KOPT-K1 (cell line): ENCODE measurements around the gene STAT5A.
"Not testable (repeated sequence)": the region's sequence is repeated elsewhere in the genome, so short reads cannot be mapped to it uniquely, and the experiment has no call there.

Experiments used
- H3K27ac ChIP-seq: fragments of 200-600 bp; sonication (generic); 2 replicates; pipeline ENCODE4 v1.5.1; 2016; ENCODE audit warnings: antibody characterized with exemption, mild to moderate bottlenecking, low read depth, low read length; ENCODE audit not compliant: poor library complexity, severe bottlenecking
- H3K36me3 ChIP-seq: fragments of 200-600 bp; sonication (generic); 2 replicates; pipeline ENCODE4 v1.5.1; 2017; ENCODE audit warnings: antibody characterized with exemption, mild to moderate bottlenecking, low read length, moderate library complexity; ENCODE audit not compliant: insufficient read depth
- H3K9me3 ChIP-seq: fragments of 200-600 bp; sonication (generic); 2 replicates; pipeline ENCODE4 v1.5.1; 2017; ENCODE audit warnings: antibody characterized with exemption, low read length, mild to moderate bottlenecking; ENCODE audit not compliant: insufficient read depth, poor library complexity, severe bottlenecking

Gene STAT5A

DNA sequence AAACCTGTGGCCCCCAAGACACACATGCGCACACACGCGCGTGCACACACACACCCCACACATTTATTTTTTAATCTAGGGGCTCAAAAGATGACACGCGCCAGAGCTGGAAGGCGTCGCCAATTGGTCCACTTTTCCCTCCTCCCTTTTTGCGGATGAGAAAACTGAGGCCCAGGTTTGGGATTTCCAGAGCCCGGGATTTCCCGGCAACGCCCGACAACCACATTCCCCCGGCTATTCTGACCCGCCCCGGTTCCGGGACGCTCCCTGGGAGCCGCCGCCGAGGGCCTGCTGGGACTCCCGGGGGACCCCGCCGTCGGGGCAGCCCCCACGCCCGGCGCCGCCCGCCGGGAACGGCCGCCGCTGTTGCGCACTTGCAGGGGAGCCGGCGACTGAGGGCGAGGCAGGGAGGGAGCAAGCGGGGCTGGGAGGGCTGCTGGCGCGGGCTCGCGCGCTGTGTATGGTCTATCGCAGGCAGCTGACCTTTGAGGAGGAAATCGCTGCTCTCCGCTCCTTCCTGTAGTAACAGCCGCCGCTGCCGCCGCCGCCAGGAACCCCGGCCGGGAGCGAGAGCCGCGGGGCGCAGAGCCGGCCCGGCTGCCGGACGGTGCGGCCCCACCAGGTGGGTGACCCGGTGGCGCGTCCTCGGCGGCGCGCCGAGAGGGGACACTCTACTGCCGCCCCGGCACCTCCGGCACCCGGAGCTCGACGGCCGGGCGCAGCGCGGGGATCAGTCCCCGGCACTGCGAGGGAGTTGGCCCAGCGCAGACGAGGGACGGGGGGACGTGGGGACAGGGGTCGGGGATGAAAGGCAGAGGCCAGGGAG lies at the start of gene STAT5A:
STAT5A (plus strand) TSS at position 522 of the 826 bp plus-strand sequence. CDS start 914 bp downstream, outside the sequence.
- Histone ChIP-seq H3K9me3 (no peaks in the 10 kb centered on the region), H3K27ac (peak within 1 kb of the TSS; percentile 96), H3K36me3 (peaks cover 45% of the 10 kb centered on the region)

DNA sequence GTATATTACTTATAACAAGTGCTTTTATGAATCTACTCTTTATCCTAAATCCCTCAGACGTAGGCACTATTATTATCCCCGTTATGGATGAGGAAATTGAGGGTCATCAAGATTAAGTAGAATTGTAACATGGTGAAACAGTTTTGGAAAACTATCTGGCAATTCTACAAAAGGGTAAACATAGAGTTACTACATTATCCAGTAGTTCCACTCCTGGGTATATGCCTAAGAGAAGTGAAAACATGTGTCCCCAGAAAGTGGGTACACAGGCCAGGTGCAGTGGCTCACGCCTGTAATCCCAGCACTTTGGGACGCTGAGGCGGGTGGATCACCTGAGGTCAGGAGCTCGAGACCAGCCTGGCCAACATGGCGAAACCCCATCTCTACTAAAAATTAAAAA lies 48.7 kb upstream of the STAT5A start:
- H3K36me3 ChIP-seq, H3K27ac ChIP-seq, H3K9me3 ChIP-seq: not testable (repeated sequence)

DNA sequence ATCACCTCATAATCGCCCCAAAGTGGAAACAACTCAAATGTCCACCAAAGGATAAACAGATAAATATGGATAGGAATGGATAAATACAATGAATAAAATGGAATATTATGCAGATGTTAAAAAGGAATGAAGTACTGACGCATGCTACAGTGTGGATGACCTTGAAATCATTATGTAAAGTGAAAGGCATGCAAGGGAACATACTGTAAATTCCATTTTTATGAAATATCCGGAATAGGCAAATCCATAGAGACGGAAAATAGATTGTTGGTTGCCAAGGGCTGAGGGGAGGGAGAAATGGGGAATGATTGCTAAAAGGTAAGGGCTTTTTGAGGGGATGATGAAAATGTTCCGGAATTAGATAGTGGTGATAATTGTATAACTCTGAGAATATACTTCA lies 48.1 kb upstream of the STAT5A start:
- H3K9me3 ChIP-seq, result no peaks in the 10 kb centered on the region

DNA sequence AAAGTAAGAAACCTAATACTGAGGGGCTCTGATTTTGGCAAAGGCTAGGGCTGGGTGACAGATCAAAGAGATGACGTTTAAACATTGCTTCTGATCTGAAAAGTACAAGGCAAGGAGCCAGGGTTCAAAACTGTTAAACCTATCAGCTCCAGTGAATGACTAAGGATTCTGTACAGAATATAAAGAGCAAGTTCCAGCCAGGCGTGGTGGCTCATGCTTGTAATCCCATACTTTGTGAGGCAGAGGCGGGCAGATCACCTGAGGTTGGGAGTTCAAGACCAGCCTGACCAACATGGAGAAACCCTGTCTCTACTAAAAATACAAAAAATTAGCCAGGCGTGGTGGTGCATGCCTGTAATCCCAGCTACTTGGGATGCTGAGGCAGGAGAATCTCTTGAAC lies 47.4 kb upstream of the STAT5A start:
- H3K36me3 ChIP-seq, H3K27ac ChIP-seq: not testable (repeated sequence)

More for the DNA sequence above, 48.1 kb upstream of the STAT5A start:
- Histone ChIP-seq H3K36me3 (no peaks in the 10 kb centered on the region), H3K27ac (no peak overlapping the region)

DNA sequence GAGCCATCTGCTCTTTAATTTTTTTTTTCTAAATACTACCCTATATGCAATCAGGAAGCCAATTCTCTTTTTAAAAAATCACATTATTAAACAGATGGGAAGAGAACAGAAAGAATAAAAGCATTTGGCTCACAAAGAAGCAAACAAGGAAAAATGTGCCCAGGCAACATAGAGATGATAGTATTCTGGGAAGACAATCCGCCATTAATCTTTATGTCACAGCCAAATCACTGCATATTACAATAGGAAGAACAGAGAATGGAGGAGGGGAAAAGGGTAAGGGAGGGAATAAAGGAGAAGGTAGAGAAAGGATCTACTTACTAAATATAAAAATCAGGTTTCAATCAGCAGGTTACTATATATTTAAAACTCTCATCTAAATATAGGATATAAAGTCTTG lies 46.4 kb upstream of the STAT5A start:
- H3K9me3 ChIP-seq, result no peaks in the 10 kb centered on the region
- H3K36me3 ChIP-seq, result no peaks in the 10 kb centered on the region
- H3K27ac ChIP-seq, result no peak overlapping the region

More for the DNA sequence above, 47.4 kb upstream of the STAT5A start:
- not testable (repeated sequence) for H3K9me3 ChIP-seq

DNA sequence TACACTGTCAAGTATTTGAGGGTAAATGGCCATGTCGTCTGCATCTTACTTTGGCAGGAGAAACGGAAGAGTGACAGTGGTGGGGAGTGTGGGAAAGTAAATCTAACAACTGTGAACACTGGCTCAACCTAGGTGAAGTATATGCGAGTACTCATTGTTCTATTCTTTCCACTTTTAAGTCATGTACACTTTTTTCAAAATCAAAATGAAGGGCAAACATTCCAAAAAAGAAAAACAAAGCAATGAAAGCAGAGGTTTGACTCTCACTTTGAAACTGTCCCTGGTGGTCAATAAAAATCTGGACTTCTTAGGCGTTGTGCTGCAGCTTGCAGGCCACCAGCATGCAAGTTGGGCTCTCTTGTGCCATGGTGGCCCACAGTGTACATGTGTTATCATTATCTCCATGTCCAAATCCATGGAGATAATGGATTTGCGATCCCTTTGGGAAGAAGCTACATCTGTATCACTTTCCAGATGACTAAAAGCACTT lies 44.8 kb upstream of the STAT5A start:
- no peaks in the 10 kb centered on the region for H3K9me3 ChIP-seq
- no peak overlapping the region for H3K27ac ChIP-seq
- no peaks in the 10 kb centered on the region for H3K36me3 ChIP-seq

DNA sequence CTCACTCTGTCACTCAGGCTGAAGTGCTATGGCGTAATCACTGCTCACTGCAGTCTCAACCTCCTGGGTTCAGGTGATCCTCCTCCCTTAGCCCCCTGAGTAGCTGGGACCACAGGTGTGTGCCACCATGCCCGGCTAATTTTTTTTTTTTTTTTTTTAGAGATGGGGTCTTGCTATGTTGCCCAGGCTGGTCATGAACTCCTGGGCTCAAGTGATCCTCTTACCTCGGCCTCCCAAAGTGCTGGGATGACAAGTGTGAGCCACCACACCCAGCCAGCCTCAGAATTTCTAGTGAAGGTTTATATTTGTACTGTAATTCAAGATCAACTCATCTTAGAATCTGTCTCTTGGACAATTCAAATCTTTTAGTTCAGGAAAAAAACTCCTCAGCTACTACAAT lies 44.2 kb upstream of the STAT5A start:
- H3K9me3 ChIP-seq, H3K36me3 ChIP-seq, H3K27ac ChIP-seq: not testable (repeated sequence)

DNA sequence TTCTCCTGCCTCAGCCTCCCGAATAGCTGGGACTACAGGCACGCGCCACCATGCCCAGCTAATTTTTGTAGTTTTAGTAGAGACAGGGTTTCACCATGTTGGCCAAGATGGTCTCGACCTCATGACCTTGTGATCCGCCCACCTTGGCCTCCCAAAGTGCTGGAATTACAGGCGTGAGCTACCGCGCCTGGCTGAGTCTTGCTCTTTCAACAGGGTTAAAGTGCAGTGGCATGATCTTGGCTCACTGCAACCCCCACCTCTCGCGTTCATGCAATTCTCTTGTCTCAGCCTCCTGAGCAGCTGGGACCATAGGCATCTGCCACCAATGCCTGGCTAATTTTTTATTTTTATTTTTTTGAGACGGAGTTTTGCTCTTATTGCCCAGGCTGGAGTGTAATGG lies 43.1 kb upstream of the STAT5A start:
- H3K9me3 ChIP-seq, H3K27ac ChIP-seq, H3K36me3 ChIP-seq: not testable (repeated sequence)

DNA sequence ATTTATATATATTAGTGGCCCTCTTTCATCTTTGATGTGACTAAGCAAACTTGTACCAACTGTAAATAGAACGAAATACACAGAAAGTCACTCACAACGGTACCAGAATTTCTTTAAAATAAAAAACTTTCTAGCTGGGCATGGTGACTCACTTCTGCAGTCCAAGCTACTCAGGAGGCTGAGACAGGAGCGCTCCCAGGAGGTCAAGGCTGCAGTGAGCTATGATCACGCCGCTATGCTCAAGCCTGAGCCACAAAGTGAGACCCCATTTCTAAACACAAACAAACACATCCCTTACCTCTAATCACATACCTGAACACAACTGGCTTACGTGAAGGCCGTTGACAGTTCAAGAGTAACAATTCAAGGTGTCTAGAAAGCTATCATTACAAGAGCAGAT lies 41.8 kb upstream of the STAT5A start:
- Histone ChIP-seq H3K27ac (peak overlapping the region; percentile 49), H3K36me3 (no peaks in the 10 kb centered on the region), H3K9me3 (no peaks in the 10 kb centered on the region)

DNA sequence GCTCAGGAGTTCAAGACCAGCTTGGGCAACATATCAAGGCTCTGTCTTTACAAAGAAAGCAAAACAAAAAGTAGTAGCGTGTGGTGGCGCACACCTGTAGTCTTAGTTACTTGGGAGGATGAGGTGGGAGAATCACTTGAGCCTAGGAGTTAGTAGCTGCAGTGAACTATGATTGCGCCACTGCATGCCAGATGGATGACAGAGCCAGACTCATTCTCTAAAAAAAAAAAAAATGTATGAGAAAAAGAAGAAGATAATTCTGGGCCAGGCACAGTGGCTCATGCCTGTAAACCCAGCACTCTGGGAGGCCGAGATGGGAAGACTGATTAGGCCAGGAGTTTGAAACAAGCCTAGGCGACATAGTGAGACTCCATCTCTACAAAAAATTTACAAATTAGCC lies 40.6 kb upstream of the STAT5A start:
- peak overlapping the region; percentile 81 for H3K27ac ChIP-seq

DNA sequence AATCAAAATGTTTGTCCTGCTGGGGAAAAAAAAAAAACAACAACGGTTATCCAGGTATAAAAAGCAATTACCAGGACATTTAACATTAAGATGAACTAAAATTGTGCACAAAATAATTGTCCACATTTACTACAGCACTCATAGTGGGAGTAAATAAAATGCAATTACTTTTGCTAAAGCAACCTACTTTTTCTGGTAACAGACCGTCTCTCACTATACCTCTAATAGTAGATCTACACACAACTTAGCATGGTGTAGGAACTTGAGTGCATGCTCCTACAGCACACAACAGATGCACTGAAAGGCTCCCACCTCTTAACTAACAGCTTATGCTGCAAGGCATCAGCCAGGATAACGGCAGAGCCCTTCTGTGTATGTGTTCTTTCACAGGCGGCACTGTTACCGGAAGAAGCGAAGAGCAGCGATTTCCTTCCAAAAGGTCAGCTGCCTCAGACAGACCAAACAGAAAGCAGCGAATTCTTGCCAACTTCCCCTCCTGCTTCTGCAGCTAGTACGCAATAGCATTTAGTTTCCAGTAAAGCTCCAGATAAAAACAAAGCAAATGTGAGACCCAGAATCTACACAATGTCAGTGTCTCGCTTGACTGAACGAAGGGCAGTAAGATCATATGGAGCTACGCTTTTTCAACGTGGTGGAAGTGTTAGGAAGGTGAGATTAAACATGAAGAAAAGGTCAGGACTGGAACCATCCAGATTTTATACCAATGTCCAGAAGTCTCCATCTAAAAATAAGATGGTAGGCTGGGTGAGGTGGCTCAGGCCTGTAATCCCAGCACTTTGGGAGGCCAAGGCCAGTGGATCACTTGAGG lies 39.7 kb upstream of the STAT5A start:
- H3K9me3 ChIP-seq, result no peaks in the 10 kb centered on the region
- H3K36me3 ChIP-seq, result no peaks in the 10 kb centered on the region
- peak overlapping the region; percentile 81 for H3K27ac ChIP-seq

More for the DNA sequence above, 40.6 kb upstream of the STAT5A start:
- Histone ChIP-seq H3K36me3 (no peaks in the 10 kb centered on the region), H3K9me3 (no peaks in the 10 kb centered on the region)

DNA sequence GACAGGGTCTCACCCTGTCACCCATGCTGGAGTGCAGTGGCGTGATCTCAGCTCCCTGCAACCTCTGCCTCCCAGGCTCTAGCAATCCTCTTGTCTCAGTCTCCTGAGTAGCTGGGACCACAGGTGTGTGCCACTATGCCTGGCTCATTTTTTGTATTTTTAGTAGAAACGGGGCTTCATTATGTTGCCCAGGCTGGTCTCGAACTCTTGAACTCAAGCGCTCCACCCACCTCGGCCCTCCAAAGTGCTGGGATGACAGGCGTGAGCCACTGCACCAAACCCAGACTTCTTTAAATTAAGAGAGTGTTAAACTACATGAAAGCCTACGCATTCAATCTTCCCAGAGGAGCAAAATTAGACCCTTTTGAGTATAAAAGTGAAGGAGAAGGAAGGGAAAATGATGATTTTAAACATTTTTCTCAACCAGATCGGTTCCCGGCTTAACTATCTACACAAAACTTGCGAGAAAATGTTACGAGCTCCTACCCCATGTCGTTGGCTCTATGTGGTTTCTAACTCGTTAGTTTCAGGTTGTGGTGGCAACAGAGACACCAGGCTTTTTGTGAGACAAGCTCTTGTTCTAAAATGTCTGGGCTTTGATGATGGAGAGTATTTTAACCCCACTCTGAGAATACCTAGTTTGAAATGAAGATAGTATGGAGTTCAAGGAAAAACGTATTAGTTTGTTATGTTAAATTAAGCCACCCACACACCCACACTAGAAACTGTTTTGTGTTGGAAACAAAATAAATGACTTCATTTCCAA lies 38.4 kb upstream of the STAT5A start:
- Histone ChIP-seq H3K9me3 (no peaks in the 10 kb centered on the region), H3K36me3 (no peaks in the 10 kb centered on the region), H3K27ac (peak overlapping the region; percentile 81)

DNA sequence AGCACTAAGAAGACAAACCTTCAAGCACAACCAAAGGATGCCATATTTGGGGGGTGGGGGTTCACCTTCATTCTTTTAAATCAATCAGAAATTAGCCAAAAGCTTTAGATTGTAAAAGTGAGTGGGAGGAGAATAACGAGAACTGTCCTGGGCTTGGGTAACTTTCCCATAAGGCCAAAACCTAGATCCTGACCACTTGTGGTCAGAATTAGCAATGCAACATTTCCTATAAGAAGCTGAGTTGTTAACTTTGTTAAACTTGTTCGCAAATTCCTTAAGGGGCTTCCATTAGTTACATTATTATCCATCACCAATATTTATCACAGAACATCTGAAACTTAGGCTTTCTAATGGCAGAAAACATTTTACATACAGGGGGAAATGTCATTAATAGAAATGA lies 37.2 kb upstream of the STAT5A start:
- no peaks in the 10 kb centered on the region for H3K9me3 ChIP-seq
- H3K27ac ChIP-seq, result peak overlapping the region; percentile 81
- H3K36me3 ChIP-seq, result no peaks in the 10 kb centered on the region

DNA sequence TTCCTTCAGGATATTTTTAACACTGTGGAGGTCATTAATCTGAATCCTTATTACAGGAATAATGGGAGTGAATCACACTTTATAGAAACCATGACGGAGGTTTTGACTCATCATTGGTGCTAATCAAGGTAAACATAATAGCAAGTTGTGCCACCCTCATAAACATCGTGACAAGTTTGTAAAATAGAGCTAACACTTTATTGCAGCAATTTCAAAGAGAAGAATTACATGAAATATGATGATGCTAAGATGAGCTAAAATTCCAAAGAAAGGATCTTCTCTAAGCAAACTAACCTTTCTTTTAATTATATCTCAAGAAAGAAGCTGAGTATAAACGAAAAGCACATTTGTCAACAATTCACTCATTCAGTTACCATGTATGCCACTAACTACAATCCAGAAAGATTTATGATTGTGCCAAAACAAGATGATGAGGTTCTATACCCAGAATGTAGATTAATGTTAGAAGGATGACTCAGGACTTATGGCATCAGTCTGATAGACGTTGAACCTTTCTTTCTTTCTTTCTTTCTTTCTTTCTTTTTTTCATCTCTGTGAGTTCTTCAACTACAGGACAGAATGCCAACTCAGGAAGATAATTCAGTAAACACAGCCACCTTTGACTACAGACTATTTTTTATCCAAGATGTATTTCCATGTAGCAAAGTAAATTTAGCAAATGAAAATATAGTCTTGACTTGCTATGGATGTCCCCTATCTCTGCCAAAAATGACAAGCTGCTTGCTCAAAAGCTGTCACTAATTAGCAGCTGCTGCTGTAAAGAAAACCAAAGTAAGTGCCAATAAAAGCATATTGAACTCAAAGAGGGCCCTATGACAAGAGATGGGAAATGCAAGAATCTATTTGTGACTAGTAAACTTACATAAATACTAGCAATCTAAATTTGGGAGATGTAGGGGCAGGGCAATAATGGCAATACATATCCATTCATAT lies 35.4 kb upstream of the STAT5A start:
- Histone ChIP-seq H3K27ac (no peak overlapping the region), H3K36me3 (no peaks in the 10 kb centered on the region), H3K9me3 (no peaks in the 10 kb centered on the region)
